ENCODE data around the gene CNGB1. TPM values are rescaled to one million over a fixed set of nuclear protein-coding genes. Genes with fewer than 3 reads are reported as not detected.

CNGB1 gene
- total RNA-seq, 1 experiment from 2014 or later: not detected

GRCh38 chr16:57894390-57895080 lies 76.4 kb downstream of the CNGB1 start:
- Histone ChIP-seq H3K27me3 (peaks cover 19% of the 10 kb centered on the region), H3K27ac (no peak overlapping the region), H3K4me3 (no peak overlapping the region), H3K9me3 (replicated peaks) (no peaks in the 10 kb centered on the region), H3K4me1 (no peaks in the 10 kb centered on the region), H3K36me3 (no peaks in the 10 kb centered on the region)
- DNase-seq: no peak

- no peak overlapping the region for H3K27ac ChIP-seq
- no peaks in the 10 kb centered on the region for H3K4me1 ChIP-seq
- H3K27me3 ChIP-seq: peaks cover 14% of the 10 kb centered on the region
- H3K4me3 ChIP-seq: no peak overlapping the region
- no peaks in the 10 kb centered on the region for H3K9me3 ChIP-seq (replicated peaks)
- DNase-seq: no peak
- no peaks in the 10 kb centered on the region for H3K36me3 ChIP-seq
These were observed 77.2 kb downstream of the CNGB1 start for GRCh38 chr16:57893559-57894389.

- Histone ChIP-seq H3K4me3 (no peak overlapping the region), H3K27ac (no peak overlapping the region), H3K36me3 (no peaks in the 10 kb centered on the region), H3K9me3 (replicated peaks) (no peaks in the 10 kb centered on the region), H3K4me1 (no peaks in the 10 kb centered on the region), H3K27me3 (peaks cover 14% of the 10 kb centered on the region)
- no peak for DNase-seq
These were observed 77.7 kb downstream of the CNGB1 start for GRCh38 chr16:57893217-57893558.

GRCh38 chr16:57892447-57893096 lies 78.4 kb downstream of the CNGB1 start:
- H3K27ac ChIP-seq: no peak overlapping the region
- DNase-seq: no peak

GRCh38 chr16:57892041-57892440 lies 78.9 kb downstream of the CNGB1 start:
- Histone ChIP-seq H3K27ac (no peak overlapping the region), H3K4me3 (no peak overlapping the region), H3K27me3 (peaks cover 21% of the 10 kb centered on the region), H3K36me3 (no peaks in the 10 kb centered on the region), H3K9me3 (replicated peaks) (no peaks in the 10 kb centered on the region), H3K4me1 (no peaks in the 10 kb centered on the region)
- DNase-seq: no peak

More at GRCh38 chr16:57892447-57893096, 78.4 kb downstream of the CNGB1 start:
- peaks cover 16% of the 10 kb centered on the region for H3K27me3 ChIP-seq
- H3K9me3 ChIP-seq (replicated peaks): no peaks in the 10 kb centered on the region
- no peaks in the 10 kb centered on the region for H3K36me3 ChIP-seq
- H3K4me1 ChIP-seq: no peaks in the 10 kb centered on the region
- H3K4me3 ChIP-seq: no peak overlapping the region

- no peaks in the 10 kb centered on the region for H3K4me1 ChIP-seq
- no peak overlapping the region for H3K27ac ChIP-seq
These were observed 80.2 kb downstream of the CNGB1 start for GRCh38 chr16:57890752-57891111.

GRCh38 chr16:57889960-57890751 lies 80.8 kb downstream of the CNGB1 start:
- H3K27me3 ChIP-seq: peaks cover 19% of the 10 kb centered on the region
- H3K36me3 ChIP-seq: no peaks in the 10 kb centered on the region
- no peak for DNase-seq
- no peak overlapping the region for H3K4me3 ChIP-seq
- no peaks in the 10 kb centered on the region for H3K4me1 ChIP-seq
- H3K9me3 ChIP-seq (replicated peaks): no peaks in the 10 kb centered on the region
- no peak overlapping the region for H3K27ac ChIP-seq

More at GRCh38 chr16:57890752-57891111, 80.2 kb downstream of the CNGB1 start:
- no peak for DNase-seq
- Histone ChIP-seq H3K4me3 (no peak overlapping the region), H3K27me3 (peaks cover 19% of the 10 kb centered on the region), H3K9me3 (replicated peaks) (no peaks in the 10 kb centered on the region), H3K36me3 (no peaks in the 10 kb centered on the region)

- H3K27me3 ChIP-seq: peaks cover 22% of the 10 kb centered on the region
- no peak for DNase-seq
- H3K4me3 ChIP-seq: no peak overlapping the region
- H3K36me3 ChIP-seq: no peaks in the 10 kb centered on the region
- H3K4me1 ChIP-seq: no peaks in the 10 kb centered on the region
- H3K9me3 ChIP-seq (replicated peaks): no peaks in the 10 kb centered on the region
- no peak overlapping the region for H3K27ac ChIP-seq
These were observed 81.4 kb downstream of the CNGB1 start for GRCh38 chr16:57889522-57889921.

GRCh38 chr16:57889111-57889510 lies 81.8 kb downstream of the CNGB1 start:
- peaks cover 22% of the 10 kb centered on the region for H3K27me3 ChIP-seq
- no peak overlapping the region for H3K4me3 ChIP-seq
- H3K36me3 ChIP-seq: no peaks in the 10 kb centered on the region
- H3K9me3 ChIP-seq (replicated peaks): no peaks in the 10 kb centered on the region
- DNase-seq: no peak
- no peak overlapping the region for H3K27ac ChIP-seq
- H3K4me1 ChIP-seq: no peaks in the 10 kb centered on the region

- H3K4me3 ChIP-seq: no peak overlapping the region
- H3K27me3 ChIP-seq: peaks cover 22% of the 10 kb centered on the region
- H3K36me3 ChIP-seq: no peaks in the 10 kb centered on the region
- H3K4me1 ChIP-seq: no peaks in the 10 kb centered on the region
- H3K27ac ChIP-seq: no peak overlapping the region
- DNase-seq: no peak
- no peaks in the 10 kb centered on the region for H3K9me3 ChIP-seq (replicated peaks)
These were observed 82.8 kb downstream of the CNGB1 start for GRCh38 chr16:57888128-57888527.

GRCh38 chr16:57887711-57888110 lies 83.2 kb downstream of the CNGB1 start:
- H3K27ac ChIP-seq: no peak overlapping the region
- DNase-seq: no peak
- H3K4me1 ChIP-seq: no peaks in the 10 kb centered on the region
- H3K9me3 ChIP-seq (replicated peaks): no peaks in the 10 kb centered on the region
- H3K27me3 ChIP-seq: peaks cover 21% of the 10 kb centered on the region
- no peak overlapping the region for H3K4me3 ChIP-seq
- H3K36me3 ChIP-seq: no peaks in the 10 kb centered on the region

GRCh38 chr16:57886427-57886826 lies 84.5 kb downstream of the CNGB1 start:
- peaks cover 18% of the 10 kb centered on the region for H3K27me3 ChIP-seq
- no peak for DNase-seq
- H3K27ac ChIP-seq: no peak overlapping the region
- no peaks in the 10 kb centered on the region for H3K36me3 ChIP-seq
- no peaks in the 10 kb centered on the region for H3K9me3 ChIP-seq (replicated peaks)
- no peaks in the 10 kb centered on the region for H3K4me1 ChIP-seq
- H3K4me3 ChIP-seq: no peak overlapping the region

- no peaks in the 10 kb centered on the region for H3K4me1 ChIP-seq
- H3K4me3 ChIP-seq: no peak overlapping the region
- no peak for DNase-seq
- H3K27ac ChIP-seq: no peak overlapping the region
- no peaks in the 10 kb centered on the region for H3K36me3 ChIP-seq
- no peaks in the 10 kb centered on the region for H3K9me3 ChIP-seq (replicated peaks)
- H3K27me3 ChIP-seq: peaks cover 13% of the 10 kb centered on the region
These were observed 86.2 kb downstream of the CNGB1 start for GRCh38 chr16:57884655-57885133.

- DNase-seq: no peak
- Histone ChIP-seq H3K4me1 (no peaks in the 10 kb centered on the region), H3K9me3 (replicated peaks) (no peaks in the 10 kb centered on the region), H3K27ac (no peak overlapping the region), H3K36me3 (no peaks in the 10 kb centered on the region), H3K27me3 (peaks cover 11% of the 10 kb centered on the region), H3K4me3 (no peak overlapping the region)
These were observed 86.8 kb downstream of the CNGB1 start for GRCh38 chr16:57883953-57884654.
